Psoas muscle (tissue), 8 donors: Measurements from ENCODE around the gene SYT2. TPM values are rescaled to one million over a fixed set of nuclear protein-coding genes. Genes with fewer than 3 reads are reported as not detected.

Source experiments
- ATAC-seq, 4 donors: fragments of 200-7000 bp; cut with Tn5 transposase; one replicate each; pipeline ENCODE4 v1.9.1; 2020; ENCODE audit warnings: moderate library complexity in 3 of 4, mild to moderate bottlenecking in 2 of 4
- DNase-seq, 2 donors: peaks; one replicate each; pipeline ENCODE4 v3.0.0-alpha.2; 2020
- H3K27ac ChIP-seq: fragments of 200-600 bp; one replicate; pipeline ENCODE4 v1.8.0; 2022
- H3K27me3 ChIP-seq, 3 donors: fragments of 200-600 bp in 1 of 3; one replicate each; pipeline versions ENCODE4 v1.6.1 to v1.8.0; 2013 to 2022; ENCODE audit warnings: low read length in 2 of 3, mild to moderate bottlenecking in 2 of 3, moderate library complexity in 1 of 3; ENCODE audit not compliant: insufficient read depth in 3 of 3
- H3K36me3 ChIP-seq, 2 donors: fragments of 200-600 bp in 1 of 2; one replicate each; pipeline versions ENCODE4 v1.6.1 to v1.8.0; 2013 to 2022; ENCODE audit warnings: low read depth in 1 of 2, mild to moderate bottlenecking in 1 of 2, moderate library complexity in 1 of 2; ENCODE audit not compliant: insufficient read depth in 1 of 2
- H3K4me1 ChIP-seq: fragments of 200-600 bp; one replicate; pipeline ENCODE4 v1.8.0; 2022
- H3K4me3 ChIP-seq: fragments of 200-600 bp; one replicate; pipeline ENCODE4 v1.8.0; 2022; ENCODE audit warnings: mild to moderate bottlenecking
- H3K9me3 ChIP-seq: fragments of 200-600 bp; one replicate; pipeline ENCODE4 v1.8.0; 2022
- CTCF ChIP-seq: fragments of 200-600 bp; IDR thresholded peaks from one replicate; pipeline ENCODE4 v1.8.0; 2022; ENCODE audit warnings: antibody characterized with exemption
- WGBS, 3 donors: extraction: QIAGEN DNeasy Blood & Tissue Kit; methylation state at CpG; one replicate each; pipeline versions ENCODE4 v1.1.6 to v1.1.7; 2013; 5-methylcytosine and 5-hydroxymethylcytosine counted together
- intact Hi-C, 2 donors: fragments of 100-400 bp; cut with DNase I; formaldehyde crosslinking; loops; one replicate each; pipeline versions ENCODE4 v1.11.0 to v1.14.2; 2022
- polyA plus RNA-seq, 3 donors: library from polyadenylated mRNA; stranded (reverse); fragments of 200-250 nt; gene quantifications; one replicate each; pipeline ENCODE4 v1.2.3, GENCODE V29; 2013
- total RNA-seq, 4 donors: library from RNA; stranded (reverse); fragmentation: NEBNext Ultra II Directional in 2 of 4; extraction: Animal tissue kit (Norgen Biotek cat#: 25700) in 2 of 4; gene quantifications; one replicate each; pipeline versions ENCODE4 v1.2.1 to v1.2.4, GENCODE V29; 2021 to 2023
- donor health status: healthy with polysubstance abuse.
- donor health status: DM: no; HTN: no; CAD: no; lungs with moderate emphysema.
- donor health status: Bipolar disorder and iron deficiency.
- donor health status: healthy.
- donor health status: DM: yes; HTN: yes; CAD: no.
- donor health status: DM: no; HTN: no; CAD: no.
- donor health status: DM: no; HTN: no; CAD: no.
- donor health status: DM: yes; HTN: yes; CAD: no.

The SYT2 gene
- total and polyA plus RNA-seq, 7 donors = 0.01 to 0.02 TPM; not detected in 5

GRCh38 chr1:202697038-202697437 lies 13.2 kb downstream of the SYT2 start:
- no peak overlapping the region for H3K27ac ChIP-seq
- DNase-seq (no peak), ATAC-seq (no peak)
- TF ChIP-seq CTCF = no peak
- WGBS, 3 donors = 43 to 48% (median 46%) methylated on average over 6 of the region's 6 CpGs
- H3K9me3 ChIP-seq = no peaks in the 10 kb centered on the region
- no peak overlapping the region for H3K4me3 ChIP-seq
- intact Hi-C loops = no loop called here
- H3K4me1 ChIP-seq = no peaks in the 10 kb centered on the region
- peaks cover 0 to 20% (median 6%) of the 10 kb centered on the region in 3 donors for H3K27me3 ChIP-seq
- H3K36me3 ChIP-seq = no peaks in the 10 kb centered on the region

GRCh38 chr1:202694314-202694713 lies 15.9 kb downstream of the SYT2 start:
- DNase-seq (no peak), ATAC-seq (no peak)
- H3K4me3 ChIP-seq = no peak overlapping the region
- no peaks in the 10 kb centered on the region for H3K4me1 ChIP-seq
- WGBS, 3 donors = 62 to 63% (median 63%) methylated on average over 5 of the region's 5 CpGs
- H3K27ac ChIP-seq = no peak overlapping the region
- H3K9me3 ChIP-seq = no peaks in the 10 kb centered on the region
- intact Hi-C loops = no loop called here
- H3K27me3 ChIP-seq = peaks cover 0 to 20% (median 7%) of the 10 kb centered on the region in 3 donors
- no peaks in the 10 kb centered on the region for H3K36me3 ChIP-seq
- TF ChIP-seq CTCF = no peak

- no peaks in the 10 kb centered on the region for H3K4me1 ChIP-seq
- peak; percentile 32 for TF ChIP-seq CTCF
- WGBS, 3 donors = 32 to 33% (median 32%) methylated on average over 3 of the region's 3 CpGs
- peak; percentile 52 to 72 for DNase-seq
- H3K27ac ChIP-seq = no peak overlapping the region
- no peak overlapping the region for H3K4me3 ChIP-seq
- intact Hi-C loops = no loop called here
- peaks cover 0 to 31% (median 10%) of the 10 kb centered on the region in 3 donors for H3K27me3 ChIP-seq
- H3K36me3 ChIP-seq = no peaks in the 10 kb centered on the region
- H3K9me3 ChIP-seq = no peaks in the 10 kb centered on the region
- ATAC-seq = peak; percentile 57 to 71 (median 68)
Observed at GRCh38 chr1:202692959-202693555, 17.2 kb downstream of the SYT2 start.

GRCh38 chr1:202691816-202692215 lies 18.4 kb downstream of the SYT2 start:
- 29 to 72% (median 47%) methylated on average over 2 of the region's 2 CpGs for WGBS, 3 donors

More at GRCh38 chr1:202691816-202692215, 18.4 kb downstream of the SYT2 start:
- ATAC-seq = no peak
- TF ChIP-seq CTCF = no peak
- Histone ChIP-seq H3K27ac (no peak overlapping the region), H3K36me3 (no peaks in the 10 kb centered on the region), H3K4me1 (no peaks in the 10 kb centered on the region), H3K4me3 (no peak overlapping the region), H3K9me3 (no peaks in the 10 kb centered on the region), H3K27me3 (peaks cover 0 to 36% (median 12%) of the 10 kb centered on the region in 3 donors)
- intact Hi-C loops = no loop called here
- no peak for DNase-seq
